Esophagus muscularis mucosa (tissue), 4 donors: ENCODE measurements around the gene LSS. TPM values are rescaled to one million over a fixed set of nuclear protein-coding genes. Genes with fewer than 3 reads are reported as not detected.

Source experiments
- DNase-seq: peaks from one replicate; pipeline ENCODE4 v3.0.0-alpha.2; 2017; ENCODE audit errors: extremely low spot score
- H3K27ac ChIP-seq, 4 donors: fragments of 200-600 bp; sonication (generic); replicated peaks in 1 of 4; 1 replicate in 3 of 4; 2 replicates in 1 of 4; pipeline ENCODE4 v1.5.1; 2016 to 2019; ENCODE audit warnings: mild to moderate bottlenecking in 1 of 4
- H3K27me3 ChIP-seq, 4 donors: fragments of 200-600 bp; sonication (generic); one replicate each; pipeline versions ENCODE4 v1.5.1 to v1.6.0; 2016 to 2019
- H3K36me3 ChIP-seq, 4 donors: fragments of 200-600 bp; sonication (generic); one replicate each; pipeline ENCODE4 v1.5.1; 2016 to 2019
- H3K4me1 ChIP-seq, 4 donors: fragments of 200-600 bp; sonication (generic); one replicate each; pipeline ENCODE4 v1.5.1; 2016 to 2019
- H3K4me3 ChIP-seq, 4 donors: fragments of 200-600 bp; sonication (generic); 1 replicate in 2 of 4; 2 replicates in 2 of 4; pipeline ENCODE4 v1.5.1; 2016 to 2019; ENCODE audit warnings: mild to moderate bottlenecking in 4 of 4, moderate library complexity in 1 of 4
- H3K9me3 ChIP-seq, 4 donors: fragments of 200-600 bp; sonication (generic); 1 replicate in 3 of 4; 2 replicates in 1 of 4; pipeline ENCODE4 v1.5.1; 2016 to 2019
- CTCF ChIP-seq, 3 experiments: fragments of 200-600 bp in 2 of 3; fragments of 450-650 bp in 1 of 3; sonication (generic) in 2 of 3; IDR thresholded peaks; one replicate each; pipeline ENCODE4 v1.5.1; 2017 to 2019; ENCODE audit warnings: antibody characterized with exemption in 3 of 3, mild to moderate bottlenecking in 2 of 3, moderate library complexity in 1 of 3
- EP300 ChIP-seq: sonication (generic); formaldehyde crosslinking; IDR thresholded peaks from one replicate; pipeline ENCODE4 v1.6.1; 2017; ENCODE audit warnings: antibody characterized with exemption
- POLR2A ChIP-seq: fragments of 450-650 bp; IDR thresholded peaks from one replicate; pipeline ENCODE4 v1.6.1; 2017; ENCODE audit warnings: antibody characterized with exemption, moderate library complexity, mild to moderate bottlenecking, low read depth
- POLR2AphosphoS5 ChIP-seq, 2 donors: sonication (generic); formaldehyde crosslinking; IDR thresholded peaks; one replicate each; pipeline ENCODE4 v1.6.1; 2017; ENCODE audit warnings: antibody characterized with exemption in 2 of 2
- WGBS: methylation state at CpG from one replicate; pipeline ENCODE4 v1.1.5; 2018; 5-methylcytosine and 5-hydroxymethylcytosine counted together
- intact Hi-C: fragments of 100-400 bp; cut with DNase I; formaldehyde crosslinking; loops from one replicate; pipeline ENCODE4 v1.15.1; 2023
- total RNA-seq, 4 donors: library from RNA; depleted of rRNA; stranded (reverse); fragments of >200 nt; gene quantifications; one replicate each; pipeline versions ENCODE4 v1.1.0 to v1.2.1, GENCODE V29; 2016

Gene LSS
- total RNA-seq, 4 donors from 2014 or later: 45.3 to 66.3 (median 53.1) TPM

GRCh38 chr21:46151261-46151988 lies 77.1 kb downstream of the LSS start:
- peaks cover 0 to 11% (median 0%) of the 10 kb centered on the region in 4 donors for H3K27me3 ChIP-seq
- 90% methylated on average over 35 of the region's 47 CpGs for WGBS
- intact Hi-C loops: loop anchor here (5.0 kb wide), 1 partner anchor 81 kb away; no protein-coding TSS in a partner anchor
- DNase-seq: no peak
- H3K4me1 ChIP-seq: peaks cover 10 to 18% (median 12%) of the 10 kb centered on the region in 4 donors
- H3K36me3 ChIP-seq: no peaks in the 10 kb centered on the region
- H3K27ac ChIP-seq: no peak overlapping the region
- no peaks in the 10 kb centered on the region for H3K9me3 ChIP-seq
- H3K4me3 ChIP-seq: no peak overlapping the region
- TF ChIP-seq POLR2A (no peak), POLR2AphosphoS5 (IDR thresholded peaks at IDR 0.05) (no peak), CTCF (IDR thresholded peaks at IDR 0.05) (no peak), EP300 (no peak)

GRCh38 chr21:46150491-46151121 lies 78.0 kb downstream of the LSS start:
- Histone ChIP-seq H3K4me3 (no peak overlapping the region), H3K36me3 (no peaks in the 10 kb centered on the region), H3K27ac (no peak overlapping the region), H3K9me3 (no peaks in the 10 kb centered on the region), H3K27me3 (peaks cover 0 to 11% (median 0%) of the 10 kb centered on the region in 4 donors), H3K4me1 (peaks cover 10 to 18% (median 12%) of the 10 kb centered on the region in 4 donors)
- whole genome bisulfite sequencing: 90% methylated on average over 10 of the region's 24 CpGs
- intact Hi-C loops: loop anchor here (5.0 kb wide), 1 partner anchor 82 kb away; no protein-coding TSS in a partner anchor
- no peak for TF ChIP-seq POLR2A
- TF ChIP-seq EP300: no peak
- no peak for TF ChIP-seq POLR2AphosphoS5 (IDR thresholded peaks at IDR 0.05)
- no peak for TF ChIP-seq CTCF (IDR thresholded peaks at IDR 0.05)
- DNase-seq: no peak

DNA sequence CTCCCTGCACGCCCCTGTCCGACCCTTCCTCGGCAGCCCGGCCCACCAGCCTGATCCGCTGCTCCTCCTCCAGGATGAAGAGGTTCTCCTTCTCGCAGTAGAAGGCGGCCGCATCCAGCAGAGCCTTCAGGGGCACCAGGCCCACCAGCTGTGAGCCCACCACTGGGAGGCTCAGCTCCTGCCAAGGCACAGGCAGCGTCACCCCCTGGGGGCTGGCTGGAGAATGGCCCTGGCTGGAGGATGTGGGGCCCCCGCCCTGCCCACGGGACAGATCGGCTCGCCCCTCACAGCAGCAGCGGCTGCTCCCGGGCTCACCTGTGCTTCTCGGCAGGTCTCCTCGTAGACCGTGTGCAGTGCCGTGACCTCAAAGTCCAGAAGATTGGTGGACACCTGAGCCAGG lies 78.5 kb downstream of the LSS start:
- intact Hi-C loops: loop anchor here (5.0 kb wide), 1 partner anchor 82 kb away; no protein-coding TSS in a partner anchor

DNA sequence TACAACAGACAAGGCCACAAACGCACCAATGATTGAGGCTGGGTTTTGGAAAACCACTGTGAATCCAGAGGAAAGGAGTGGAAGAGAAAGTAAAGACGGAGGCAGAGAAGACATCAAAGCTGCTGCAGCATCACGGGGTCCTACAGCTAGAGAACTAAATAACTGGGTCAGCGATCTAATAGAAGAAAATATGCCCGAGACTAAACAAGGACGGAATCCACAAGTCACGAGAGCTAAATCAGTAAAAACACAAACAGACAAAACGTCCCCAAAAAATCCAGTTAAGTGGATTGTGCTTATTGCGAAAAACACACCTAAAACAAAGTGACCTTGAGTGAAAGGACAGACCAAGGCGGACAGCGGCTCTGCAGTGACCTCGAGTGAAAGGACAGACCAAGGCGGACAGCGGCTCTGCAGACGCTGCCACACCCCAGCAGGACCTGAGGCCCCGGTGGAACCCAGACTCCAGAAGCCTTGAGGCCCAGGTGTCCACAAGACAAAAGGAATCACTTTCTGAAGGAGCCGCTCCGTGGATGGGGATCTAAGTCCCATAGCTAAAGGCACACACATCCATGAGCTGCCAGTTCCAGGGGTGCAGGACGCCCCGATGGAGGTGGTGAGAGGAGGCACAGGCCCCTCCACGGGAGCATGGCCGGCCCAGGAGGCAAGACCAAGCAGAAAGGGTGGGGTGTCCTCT lies 79.2 kb downstream of the LSS start:
- H3K9me3 ChIP-seq: no peaks in the 10 kb centered on the region
- no peaks in the 10 kb centered on the region for H3K36me3 ChIP-seq
- peaks cover 10 to 18% (median 12%) of the 10 kb centered on the region in 4 donors for H3K4me1 ChIP-seq
- TF ChIP-seq POLR2AphosphoS5 (IDR thresholded peaks at IDR 0.05) (no peak), EP300 (no peak), POLR2A (no peak), CTCF (IDR thresholded peaks at IDR 0.05) (no peak)
- H3K27ac ChIP-seq: no peak overlapping the region
- 87% methylated on average over 22 of the region's 22 CpGs for WGBS
- H3K27me3 ChIP-seq: peaks cover 0 to 11% (median 0%) of the 10 kb centered on the region in 4 donors
- intact Hi-C loops: loop anchor here (5.0 kb wide), 1 partner anchor 33 kb away; the partner anchor contains the start of gene SPATC1L
- DNase-seq: no peak
- no peak overlapping the region for H3K4me3 ChIP-seq

More for the DNA sequence above, 78.5 kb downstream of the LSS start:
- DNase-seq: no peak
- no peaks in the 10 kb centered on the region for H3K9me3 ChIP-seq
- peaks cover 0 to 11% (median 0%) of the 10 kb centered on the region in 4 donors for H3K27me3 ChIP-seq
- no peak overlapping the region for H3K4me3 ChIP-seq
- H3K4me1 ChIP-seq: peaks cover 10 to 18% (median 12%) of the 10 kb centered on the region in 4 donors
- 81% methylated on average over 3 of the region's 19 CpGs for WGBS
- H3K27ac ChIP-seq: no peak overlapping the region
- TF ChIP-seq CTCF (IDR thresholded peaks at IDR 0.05) (no peak), EP300 (no peak), POLR2AphosphoS5 (IDR thresholded peaks at IDR 0.05) (no peak), POLR2A (no peak)
- H3K36me3 ChIP-seq: no peaks in the 10 kb centered on the region
